ENCODE data around the gene DDX19B.

DDX19B gene

DNA sequence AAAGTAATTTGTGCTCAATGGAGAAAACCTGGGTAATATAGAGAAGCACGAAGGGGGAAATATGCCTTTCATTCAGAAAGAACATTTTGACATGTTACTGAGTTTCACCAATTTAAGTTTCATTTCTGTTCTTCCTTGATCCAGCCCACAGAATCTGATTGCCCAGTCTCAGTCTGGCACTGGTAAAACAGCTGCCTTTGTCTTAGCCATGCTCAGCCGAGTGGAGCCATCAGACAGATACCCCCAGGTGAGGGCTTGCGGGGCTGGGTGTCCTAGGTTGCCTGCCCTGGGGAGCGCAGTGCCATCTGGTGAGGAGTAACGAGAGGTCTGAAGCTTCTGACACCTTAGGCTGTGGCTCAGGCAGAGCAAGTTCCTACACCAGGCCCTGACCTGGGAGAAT is 65.4 kb downstream of the DDX19B start:
- DNase-seq = no peak

GRCh38 chr16:70370145-70370544 is 71.2 kb downstream of the DDX19B start:
- DNase-seq = peak; percentile 46

GRCh38 chr16:70370924-70371323 is 71.9 kb downstream of the DDX19B start:
- no peak for DNase-seq

- DNase-seq = no peak
These were observed 74.1 kb downstream of the DDX19B start for GRCh38 chr16:70372921-70373728.

DNA sequence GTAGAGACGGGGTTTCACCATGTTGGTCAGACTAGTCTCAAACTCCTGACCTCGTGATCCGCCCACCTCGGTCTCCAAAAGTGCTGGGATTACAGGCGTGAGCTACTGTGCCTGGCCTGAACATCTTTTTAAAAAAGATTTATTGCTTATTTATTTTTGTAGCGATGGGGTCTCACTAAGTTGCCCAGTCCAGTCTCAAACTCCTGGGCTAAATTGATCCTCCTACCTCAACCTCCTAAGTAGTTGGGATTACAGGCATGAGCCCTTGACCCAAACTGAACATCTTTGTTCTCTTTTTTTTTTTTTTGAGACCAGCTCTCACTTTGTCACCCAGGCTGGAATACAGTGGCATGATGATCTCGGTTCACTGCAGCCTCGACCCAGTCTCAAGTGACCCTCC is 75.2 kb downstream of the DDX19B start:
- no peak for DNase-seq

GRCh38 chr16:70375636-70376611 is 76.9 kb downstream of the DDX19B start:
- no peak for DNase-seq

- DNase-seq = no peak
These were observed 78.8 kb downstream of the DDX19B start for GRCh38 chr16:70377782-70378181.

DNA sequence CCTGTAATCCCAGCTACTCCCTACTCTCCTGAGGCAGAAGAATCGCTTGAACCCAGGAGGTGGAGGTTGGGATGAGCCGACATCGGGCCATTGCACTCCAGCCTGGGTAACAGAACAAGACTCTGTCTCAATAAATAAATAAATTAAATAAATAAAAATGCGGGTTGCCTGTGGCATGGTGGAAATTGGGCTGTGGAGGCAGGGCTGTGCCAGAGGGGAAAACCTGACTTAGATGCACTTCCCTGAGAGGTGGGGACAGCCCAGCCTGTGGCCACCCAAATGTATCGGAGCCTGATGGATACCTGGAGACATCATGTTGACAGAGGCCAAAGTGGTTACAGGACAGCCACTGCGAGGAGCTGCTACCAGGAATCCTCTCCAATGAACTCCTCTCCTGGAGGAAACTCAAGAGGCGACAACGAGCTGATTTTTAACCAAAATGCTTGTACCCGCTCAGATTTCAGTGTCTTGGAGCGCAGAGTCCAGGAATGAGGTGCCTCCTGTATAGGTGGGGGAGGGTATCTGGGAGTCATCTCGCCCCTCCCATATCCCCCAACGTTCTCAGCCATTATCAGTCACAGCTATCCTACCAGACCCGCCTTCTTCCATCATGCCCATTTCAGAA is 80.0 kb downstream of the DDX19B start:
- DNase-seq = no peak

DNA sequence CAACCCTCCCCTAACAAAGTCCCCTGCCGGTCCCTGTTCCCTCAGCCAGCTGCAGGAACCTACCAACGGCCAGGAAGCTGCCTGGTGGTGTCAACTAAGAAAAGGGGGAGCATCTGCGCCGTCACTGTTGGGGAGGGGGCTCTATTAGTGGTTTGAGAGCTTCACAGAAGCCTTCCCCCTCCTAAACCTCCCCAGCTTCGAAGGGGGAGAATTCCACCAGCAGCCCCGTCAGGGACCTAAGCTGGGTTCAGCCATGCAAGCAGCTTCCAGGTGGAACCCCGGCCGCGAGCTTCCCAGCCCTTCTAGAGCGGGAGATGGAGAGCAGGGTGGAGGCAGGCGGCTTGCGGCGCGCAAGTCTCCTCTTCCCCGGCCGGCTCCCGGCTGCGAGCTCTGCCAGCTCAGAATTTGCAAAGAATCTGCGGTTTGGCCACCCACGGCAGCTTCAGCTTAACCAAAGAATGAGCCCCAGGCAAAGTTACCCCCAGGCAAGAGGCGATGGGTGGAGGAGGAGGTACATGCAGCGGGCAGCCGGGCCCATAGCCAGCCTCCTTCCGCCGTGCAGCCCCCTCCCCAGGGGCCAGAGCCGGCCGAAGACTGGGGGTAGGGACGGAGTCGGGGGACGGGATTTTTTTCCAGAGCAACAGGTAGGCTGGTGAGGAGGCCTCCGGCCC is 81.4 kb downstream of the DDX19B start:
- DNase-seq = peak; percentile 83

- peak; percentile 96 for DNase-seq
These were observed 82.1 kb downstream of the DDX19B start for GRCh38 chr16:70380919-70381603.

- no peak for DNase-seq
These were observed 82.8 kb downstream of the DDX19B start for GRCh38 chr16:70381604-70382342.

DNA sequence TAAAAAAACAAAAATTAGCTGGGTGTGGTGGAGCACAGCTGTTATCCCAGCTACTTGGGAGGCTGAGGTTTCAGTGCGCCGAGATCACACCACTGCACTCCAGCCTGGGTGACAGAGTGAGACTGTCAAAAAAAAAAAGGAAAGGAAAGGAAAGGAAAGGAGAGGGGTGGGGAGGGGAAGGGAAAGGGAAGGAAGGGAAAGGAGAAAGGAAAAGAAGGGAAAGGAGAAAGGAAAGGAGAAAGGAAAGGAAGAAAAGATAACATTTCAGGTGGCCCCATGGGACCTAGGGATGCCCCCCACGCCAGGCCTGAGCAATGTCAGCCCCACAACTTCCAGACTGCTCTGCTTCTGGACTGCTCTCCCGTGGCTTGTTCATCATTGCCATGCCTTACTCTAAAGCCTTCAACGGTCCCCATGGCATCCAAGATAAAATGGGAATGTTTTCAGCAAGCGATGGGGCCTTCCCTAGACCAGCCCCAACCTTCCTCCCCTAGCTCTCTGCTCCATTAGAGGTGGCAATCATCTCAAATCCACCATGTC is 84.5 kb downstream of the DDX19B start:
- no peak for DNase-seq
